SK-N-SH treated with all-trans-retinoic acid at 6 μM for 48 hours (cell line): ENCODE measurements around the gene ESD.

Experiments
- ATAC-seq: fragments of 200-7000 bp; cut with Tn5 transposase; 3 replicates; pipeline ENCODE4 v1.9.1; 2020; ENCODE audit warnings: mild to moderate bottlenecking, moderate library complexity
- ARNTL ChIP-seq: fragments of 450-650 bp; formaldehyde crosslinking; IDR thresholded peaks from 2 replicates; pipeline ENCODE4 v1.5.0; 2020; ENCODE audit warnings: low read depth, mild to moderate bottlenecking, moderate library complexity, borderline replicate concordance
- BACH2 ChIP-seq: fragments of 250-450 bp; sonication (Bioruptor Pico); IDR thresholded peaks from 2 replicates; pipeline ENCODE4 v1.9.0; 2021; ENCODE audit warnings: mild to moderate bottlenecking, borderline replicate concordance
- CREB5 ChIP-seq: fragments of 250-450 bp; sonication (Bioruptor Pico); IDR thresholded peaks from 2 replicates; pipeline ENCODE4 v1.5.1; 2020; ENCODE audit warnings: low read depth, mild to moderate bottlenecking, moderate library complexity
- CSRNP3 ChIP-seq: fragments of 250-450 bp; sonication (Bioruptor Pico); IDR thresholded peaks from 2 replicates; pipeline ENCODE4 v1.5.1; 2021; ENCODE audit warnings: mild to moderate bottlenecking, moderate library complexity
- ESRRG ChIP-seq: fragments of 250-450 bp; sonication (Bioruptor Pico); IDR thresholded peaks from 2 replicates; pipeline ENCODE4 v1.6.1; 2021; ENCODE audit warnings: mild to moderate bottlenecking
- GLIS3 ChIP-seq: fragments of 250-450 bp; sonication (Bioruptor Pico); IDR thresholded peaks from 2 replicates; pipeline ENCODE4 v1.5.0; 2020; ENCODE audit warnings: mild to moderate bottlenecking, moderate library complexity
- ISL1 ChIP-seq: fragments of 250-450 bp; sonication (Bioruptor Pico); IDR thresholded peaks from 2 replicates; pipeline ENCODE4 v2.1.2; 2022; ENCODE audit warnings: mild to moderate bottlenecking, moderate library complexity
- OSR1 ChIP-seq: fragments of 250-450 bp; sonication (Bioruptor Pico); IDR thresholded peaks from 2 replicates; pipeline ENCODE4 v1.8.0; 2022; ENCODE audit warnings: moderate library complexity, mild to moderate bottlenecking, inconsistent platforms
- PATZ1 ChIP-seq: fragments of 250-450 bp; sonication (Bioruptor Pico); IDR thresholded peaks from 2 replicates; pipeline ENCODE4 v1.8.0; 2020; ENCODE audit warnings: mild to moderate bottlenecking, moderate library complexity, borderline replicate concordance
- POU6F1 ChIP-seq: fragments of 250-450 bp; sonication (Bioruptor Pico); IDR thresholded peaks from 2 replicates; pipeline ENCODE4 v1.8.0; 2021; ENCODE audit warnings: low read depth, mild to moderate bottlenecking, moderate library complexity, borderline replicate concordance
- PPARA ChIP-seq: fragments of 250-450 bp; sonication (Bioruptor Pico); IDR thresholded peaks from 2 replicates; pipeline ENCODE4 v1.5.0; 2020; ENCODE audit warnings: mild to moderate bottlenecking, borderline replicate concordance
- RARB ChIP-seq: fragments of 250-450 bp; sonication (Bioruptor Pico); IDR thresholded peaks from 2 replicates; pipeline ENCODE4 v1.8.0; 2021; ENCODE audit warnings: mild to moderate bottlenecking, moderate library complexity
- SNAI2 ChIP-seq: fragments of 250-450 bp; sonication (Bioruptor Pico); IDR thresholded peaks from 2 replicates; pipeline ENCODE4 v1.5.0; 2020; ENCODE audit warnings: mild to moderate bottlenecking, moderate library complexity
- TCF4 ChIP-seq: fragments of 250-450 bp; sonication (Bioruptor Pico); IDR thresholded peaks from 2 replicates; pipeline ENCODE4 v1.8.0; 2021; ENCODE audit warnings: mild to moderate bottlenecking, moderate library complexity, borderline replicate concordance
- TOX ChIP-seq: fragments of 250-450 bp; sonication (Bioruptor Pico); IDR thresholded peaks from 2 replicates; pipeline ENCODE4 v1.8.0; 2021; ENCODE audit warnings: mild to moderate bottlenecking, moderate library complexity, borderline replicate concordance
- TSHZ2 ChIP-seq: fragments of 250-450 bp; sonication (Bioruptor Pico); IDR thresholded peaks from 2 replicates; pipeline ENCODE4 v1.5.0; 2020; ENCODE audit warnings: mild to moderate bottlenecking, moderate library complexity
- ZC3H10 ChIP-seq: fragments of 250-450 bp; sonication (Bioruptor Pico); IDR thresholded peaks from 2 replicates; pipeline ENCODE4 v1.5.1; 2021; ENCODE audit warnings: mild to moderate bottlenecking, moderate library complexity
- ZFP3 ChIP-seq: fragments of 250-450 bp; sonication (Bioruptor Pico); IDR thresholded peaks from 2 replicates; pipeline ENCODE4 v1.5.0; 2020; ENCODE audit warnings: mild to moderate bottlenecking, moderate library complexity
- ZFP30 ChIP-seq: fragments of 450-650 bp; formaldehyde crosslinking; IDR thresholded peaks from 2 replicates; pipeline ENCODE4 v1.5.0; 2022; ENCODE audit warnings: mild to moderate bottlenecking, moderate library complexity
- ZNF565 ChIP-seq: fragments of 450-650 bp; formaldehyde crosslinking; conservative IDR thresholded peaks from 2 replicates; pipeline ENCODE4 v1.5.0; 2020; ENCODE audit warnings: low read depth, mild to moderate bottlenecking, moderate library complexity
- ZNF70 ChIP-seq: fragments of 450-650 bp; formaldehyde crosslinking; IDR thresholded peaks from 2 replicates; pipeline ENCODE4 v1.5.0; 2020; ENCODE audit warnings: mild to moderate bottlenecking, moderate library complexity
- ZNF8 ChIP-seq: fragments of 450-650 bp; formaldehyde crosslinking; IDR thresholded peaks from 2 replicates; pipeline ENCODE4 v1.5.0; 2020; ENCODE audit warnings: mild to moderate bottlenecking, moderate library complexity

The ESD gene

GRCh38 chr13:46775385-46776107 is 21.4 kb downstream of the ESD start:
- no peak for TF ChIP-seq ZNF565 (CRISPR knock-in tag)
- TF ChIP-seq TSHZ2 (CRISPR knock-in tag): no peak
- no peak for TF ChIP-seq BACH2 (CRISPR knock-in tag)
- TF ChIP-seq ZNF70 (CRISPR knock-in tag): no peak
- no peak for TF ChIP-seq ISL1 (CRISPR knock-in tag)
- TF ChIP-seq GLIS3: no peak
- TF ChIP-seq OSR1 (CRISPR knock-in tag): no peak
- no peak for TF ChIP-seq PATZ1 (CRISPR knock-in tag)
- TF ChIP-seq SNAI2 (CRISPR knock-in tag): no peak
- no peak for TF ChIP-seq ZFP30 (CRISPR knock-in tag)
- no peak for TF ChIP-seq ESRRG (CRISPR knock-in tag)
- TF ChIP-seq PPARA: no peak
- TF ChIP-seq ZFP3 (CRISPR knock-in tag): no peak
- no peak for ATAC-seq

- TF ChIP-seq PATZ1 (CRISPR knock-in tag): no peak
- TF ChIP-seq BACH2 (CRISPR knock-in tag): no peak
- TF ChIP-seq ZNF8 (CRISPR knock-in tag): no peak
- no peak for TF ChIP-seq TCF4
- no peak for TF ChIP-seq TOX (CRISPR knock-in tag)
- no peak for TF ChIP-seq ZNF565 (CRISPR knock-in tag)
- TF ChIP-seq CSRNP3 (CRISPR knock-in tag): no peak
- TF ChIP-seq TSHZ2 (CRISPR knock-in tag): no peak
- TF ChIP-seq OSR1 (CRISPR knock-in tag): no peak
- TF ChIP-seq ZC3H10: no peak
- TF ChIP-seq ESRRG (CRISPR knock-in tag): no peak
- no peak for TF ChIP-seq ZNF70 (CRISPR knock-in tag)
- no peak for TF ChIP-seq GLIS3
- TF ChIP-seq POU6F1 (CRISPR knock-in tag): no peak
- TF ChIP-seq ZFP30 (CRISPR knock-in tag): no peak
- TF ChIP-seq ZFP3 (CRISPR knock-in tag): no peak
- TF ChIP-seq ARNTL: no peak
- TF ChIP-seq CREB5 (CRISPR knock-in tag): no peak
- no peak for TF ChIP-seq RARB (CRISPR knock-in tag)
- no peak for TF ChIP-seq SNAI2 (CRISPR knock-in tag)
Observed at GRCh38 chr13:46773541-46773940, 23.4 kb downstream of the ESD start.

More at GRCh38 chr13:46773541-46773940, 23.4 kb downstream of the ESD start:
- no peak for ATAC-seq
